GM12878 (cell line): ENCODE measurements around the gene TMX3. TPM values are rescaled to one million over a fixed set of nuclear protein-coding genes. Genes with fewer than 3 reads are reported as not detected.

Experiments
- ATAC-seq: fragments of 200-7000 bp; cut with Tn5 transposase; 3 replicates; pipeline ENCODE4 v1.9.1; 2020; ENCODE audit warnings: mild to moderate bottlenecking, moderate library complexity
- BruUV-seq: library from RNA; stranded (reverse); fragments of 400-500 nt; replicated peaks from 2 replicates; lab custom pipeline; 2021; lab: Mats Ljungman, UMichigan
- CTCF ChIA-PET: fragments of 300-600 bp; sonication (Branson Sonifier 250); formaldehyde crosslinking; extraction: SDS; loops from one replicate; lab custom pipeline; 2021; ENCODE audit warnings: inconsistent platforms; lab: Yijun Ruan, JAX
- POLR2A ChIA-PET: fragments of 350-600 bp; formaldehyde crosslinking; extraction: SDS; loops from one replicate; lab custom pipeline; 2021; ENCODE audit warnings: inconsistent platforms; lab: Charles Lee
- RAD21 ChIA-PET: fragments of 300-600 bp; sonication (Branson Sonifier 250); formaldehyde crosslinking; loops from one replicate; lab custom pipeline; 2023; ENCODE audit warnings: antibody characterized with exemption; ENCODE audit not compliant: unreplicated experiment; lab: Charles Lee
- SMC1A ChIA-PET: fragments of 300-600 bp; sonication (Branson Sonifier 250); formaldehyde crosslinking; loops from one replicate; lab custom pipeline; 2023; ENCODE audit not compliant: unreplicated experiment, uncharacterized antibody; lab: Charles Lee
- DNase-seq: peaks from one replicate; pipeline ENCODE4 v3.0.0-alpha.2; 2011; ENCODE audit warnings: low read depth, low spot score
- FAIRE-seq: peaks from 3 replicates; lab custom pipeline; 2011; peaks lifted over from hg19 to GRCh38; lab: Jason Lieb, UNC
- H2AFZ ChIP-seq: 2 replicates; pipeline ENCODE4 v1.6.0; 2011; ENCODE audit warnings: low read depth, low read length, control low read depth; ENCODE audit not compliant: control insufficient read depth
- H3K27ac ChIP-seq: 2 replicates; pipeline ENCODE4 v1.5.1; 2011; ENCODE audit warnings: control low read depth; ENCODE audit not compliant: control insufficient read depth, insufficient read depth
- H3K27me3 ChIP-seq, 2 experiments: replicated peaks in 1 of 2; 2 replicates each; pipeline versions ENCODE4 v1.6.0 to v1.6.1; 2011; ENCODE audit warnings: low read length in 1 of 2; ENCODE audit not compliant: control insufficient read depth in 2 of 2, insufficient read depth in 2 of 2
- H3K36me3 ChIP-seq, 2 experiments: 2 replicates each; pipeline ENCODE4 v1.5.1; 2011; ENCODE audit warnings: low read length in 1 of 2; ENCODE audit not compliant: control insufficient read depth in 2 of 2, insufficient read depth in 2 of 2
- H3K4me1 ChIP-seq: 2 replicates; pipeline ENCODE4 v1.6.1; 2011; ENCODE audit warnings: mild to moderate bottlenecking, low read length, moderate library complexity, mixed read lengths; ENCODE audit not compliant: control insufficient read depth, insufficient read depth
- H3K4me2 ChIP-seq: 2 replicates; pipeline ENCODE4 v1.6.0; 2011; ENCODE audit warnings: control low read depth; ENCODE audit not compliant: control insufficient read depth, insufficient read depth
- H3K4me3 ChIP-seq: fragments of 200-600 bp; sonication (generic); 2 replicates; pipeline ENCODE4 v1.5.1; 2016
- H3K79me2 ChIP-seq: 2 replicates; pipeline ENCODE4 v1.6.0; 2011; ENCODE audit warnings: low read length; ENCODE audit not compliant: control insufficient read depth, insufficient read depth
- H3K9ac ChIP-seq: 2 replicates; pipeline ENCODE4 v1.8.0; 2011; ENCODE audit warnings: low read length, control low read depth, mixed read lengths; ENCODE audit not compliant: control insufficient read depth, insufficient read depth
- H3K9me3 ChIP-seq: replicated peaks from 3 replicates; pipeline ENCODE4 v1.5.1; 2011; ENCODE audit warnings: mild to moderate bottlenecking, low read length; ENCODE audit not compliant: control insufficient read depth, insufficient read depth
- H4K20me1 ChIP-seq: 2 replicates; pipeline ENCODE4 v1.6.0; 2011; ENCODE audit not compliant: control insufficient read depth, insufficient read depth
- BHLHE40 ChIP-seq, 2 experiments: fragments of 450-650 bp in 1 of 2; IDR thresholded peaks; 2 replicates each; pipeline ENCODE4 v1.6.1; 2011 to 2017; ENCODE audit warnings: low read depth in 2 of 2, borderline replicate concordance in 1 of 2, improper control_type of control experiment in 1 of 2, low read length in 1 of 2, mild to moderate bottlenecking in 1 of 2
- FOXK2 ChIP-seq: fragments of 450-650 bp; IDR thresholded peaks from 2 replicates; pipeline ENCODE4 v1.6.1; 2017; ENCODE audit warnings: mild to moderate bottlenecking, moderate library complexity
- KAT2A ChIP-seq: conservative IDR thresholded peaks from 2 replicates; pipeline ENCODE4 v1.6.1; 2011; ENCODE audit warnings: low read depth, low read length; ENCODE audit not compliant: control insufficient read depth
- MEF2B ChIP-seq: fragments of 450-650 bp; IDR thresholded peaks from 2 replicates; pipeline ENCODE4 v1.6.1; 2018; ENCODE audit warnings: mild to moderate bottlenecking, moderate library complexity; ENCODE audit not compliant: partially characterized antibody, poor library complexity, severe bottlenecking
- WGBS: methylation state at CpG from one replicate; pipeline ENCODE4 v1.1.6; 2016; ENCODE audit warnings: low lambda C conversion rate; ENCODE audit not compliant: insufficient replicate concordance, insufficient coverage; ENCODE audit errors: missing lambda C conversion rate; 5-methylcytosine and 5-hydroxymethylcytosine counted together
- in situ Hi-C: fragments of 300-500 bp; cut with MboI; formaldehyde crosslinking; loops from 9 replicates; pipeline ENCODE4 v1.14.3; 2018; ENCODE audit warnings: mixed read lengths
- intact Hi-C: fragments of 100-400 bp; cut with micrococcal nuclease; formaldehyde crosslinking; loops from one replicate; pipeline ENCODE4 v1.14.2; 2022; ENCODE audit not compliant: unreplicated experiment
- polyA plus RNA-seq, 11 experiments: library from polyadenylated mRNA; depleted of rRNA in 4 of 11; unstranded in 6 of 11; stranded (reverse) in 5 of 11; fragments of >200 nt; fragmentation: Nextera tagmentation in 4 of 11; fragmentation: Illumina TruSeq in 1 of 11; extraction: Ambion mirVana in 4 of 11; extraction: Trizol in 1 of 11; gene quantifications; 1 replicate in 1 of 11; 2 replicates in 10 of 11; pipeline versions ENCODE4 v1.2.1 to v1.2.3, GENCODE V29; 2011 to 2016; ENCODE audit warnings: inconsistent platforms in 2 of 11, missing spikeins in 2 of 11, low read depth in 1 of 11
- total RNA-seq, 4 experiments: library from RNA; depleted of rRNA in 3 of 4; stranded (reverse); fragments of >200 nt in 3 of 4; fragmentation: Illumina TruSeq in 1 of 4; extraction: Trizol in 1 of 4; gene quantifications; 2 replicates each; pipeline versions ENCODE4 v1.2.1 to v1.2.3, GENCODE V29; 2013 to 2021
- TF ChIP-seq, protein P1 (sequence below): fragments of 450-650 bp; IDR thresholded peaks from 2 replicates; pipeline ENCODE4 v1.6.1; 2018; ENCODE audit warnings: mild to moderate bottlenecking, low read depth, moderate library complexity; ENCODE audit not compliant: partially characterized antibody
- TF ChIP-seq, protein P2 (sequence below): fragments of 150-350 bp; IDR thresholded peaks from 2 replicates; pipeline ENCODE4 v1.6.1; 2016; ENCODE audit warnings: low read depth, low read length
- TF ChIP-seq, protein P3 (sequence below): fragments of 450-650 bp; conservative IDR thresholded peaks from 2 replicates; pipeline ENCODE4 v1.6.1; 2017; ENCODE audit warnings: mild to moderate bottlenecking, moderate library complexity

TMX3 gene
- total and polyA plus RNA-seq, 10 of the 15 experiments (the other 5 are each of a cell fraction or from before 2014, with no cell fraction given) = 14.2 to 85.6 (median 29.7) TPM

DNA sequence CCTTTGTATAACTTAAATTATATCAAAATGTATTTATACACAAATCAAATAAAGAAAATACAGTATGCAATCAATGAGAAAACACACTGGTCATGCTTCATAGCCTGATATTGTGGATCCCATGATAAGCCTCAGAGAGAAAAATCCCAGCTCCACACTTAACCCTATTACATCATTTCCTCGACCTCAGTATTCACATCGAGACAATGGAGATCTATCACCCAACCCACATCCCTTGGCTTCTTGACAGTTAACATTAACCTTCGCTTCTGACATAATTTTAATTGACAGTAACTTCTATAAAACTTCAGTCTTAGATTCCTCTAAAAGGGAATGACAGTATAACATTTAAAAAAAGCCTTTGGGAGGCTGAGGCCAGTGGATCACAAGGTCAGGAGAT, 11.6 kb downstream of the TMX3 start:
- DNase-seq (no peak), ATAC-seq (no peak), FAIRE-seq (no peak)
- H3K4me3 ChIP-seq = no peak overlapping the region
- no TSS peak for BruUV-seq
- no peak overlapping the region for H3K27ac ChIP-seq
- H3K36me3 ChIP-seq = peaks cover 0 to 15% of the 10 kb centered on the region in 2 experiments; a peak in 2 of 4 replicates
- no peak overlapping the region for H3K9ac ChIP-seq
- no peaks in the 10 kb centered on the region for H3K27me3 ChIP-seq
- ChIA-PET CTCF (no interaction called here), RAD21 (no interaction called here), POLR2A (no interaction called here), SMC1A (interaction anchor here (2.0 kb wide), 1 partner anchor 14 kb away, joined by 4 read pairs; no protein-coding TSS in a partner anchor)
- no peaks in the 10 kb centered on the region for H3K9me3 ChIP-seq
- in situ Hi-C loops (no loop called here), intact Hi-C loops (no loop called here)
- H3K4me2 ChIP-seq = no peak overlapping the region
- no peaks in the 10 kb centered on the region; the same call in 1 of the 2 replicates for H3K79me2 ChIP-seq
- H2AFZ ChIP-seq = no peak overlapping the region
- H4K20me1 ChIP-seq = no peaks in the 10 kb centered on the region
- H3K4me1 ChIP-seq = no peaks in the 10 kb centered on the region
- WGBS = 99% methylated on average over 3 of the region's 3 CpGs
- no peak for TF ChIP-seq BHLHE40 (IDR thresholded peaks at IDR 0.05; ENCODE audit: borderline replicate concordance in 1 of 2, low read depth in 2 of 2, low read length in 1 of 2)
- TF ChIP-seq, protein P1, sequence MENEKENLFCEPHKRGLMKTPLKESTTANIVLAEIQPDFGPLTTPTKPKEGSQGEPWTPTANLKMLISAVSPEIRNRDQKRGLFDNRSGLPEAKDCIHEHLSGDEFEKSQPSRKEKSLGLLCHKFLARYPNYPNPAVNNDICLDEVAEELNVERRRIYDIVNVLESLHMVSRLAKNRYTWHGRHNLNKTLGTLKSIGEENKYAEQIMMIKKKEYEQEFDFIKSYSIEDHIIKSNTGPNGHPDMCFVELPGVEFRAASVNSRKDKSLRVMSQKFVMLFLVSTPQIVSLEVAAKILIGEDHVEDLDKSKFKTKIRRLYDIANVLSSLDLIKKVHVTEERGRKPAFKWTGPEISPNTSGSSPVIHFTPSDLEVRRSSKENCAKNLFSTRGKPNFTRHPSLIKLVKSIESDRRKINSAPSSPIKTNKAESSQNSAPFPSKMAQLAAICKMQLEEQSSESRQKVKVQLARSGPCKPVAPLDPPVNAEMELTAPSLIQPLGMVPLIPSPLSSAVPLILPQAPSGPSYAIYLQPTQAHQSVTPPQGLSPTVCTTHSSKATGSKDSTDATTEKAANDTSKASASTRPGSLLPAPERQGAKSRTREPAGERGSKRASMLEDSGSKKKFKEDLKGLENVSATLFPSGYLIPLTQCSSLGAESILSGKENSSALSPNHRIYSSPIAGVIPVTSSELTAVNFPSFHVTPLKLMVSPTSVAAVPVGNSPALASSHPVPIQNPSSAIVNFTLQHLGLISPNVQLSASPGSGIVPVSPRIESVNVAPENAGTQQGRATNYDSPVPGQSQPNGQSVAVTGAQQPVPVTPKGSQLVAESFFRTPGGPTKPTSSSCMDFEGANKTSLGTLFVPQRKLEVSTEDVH = no peak
- no peak for TF ChIP-seq MEF2B
- TF ChIP-seq, protein P2, sequence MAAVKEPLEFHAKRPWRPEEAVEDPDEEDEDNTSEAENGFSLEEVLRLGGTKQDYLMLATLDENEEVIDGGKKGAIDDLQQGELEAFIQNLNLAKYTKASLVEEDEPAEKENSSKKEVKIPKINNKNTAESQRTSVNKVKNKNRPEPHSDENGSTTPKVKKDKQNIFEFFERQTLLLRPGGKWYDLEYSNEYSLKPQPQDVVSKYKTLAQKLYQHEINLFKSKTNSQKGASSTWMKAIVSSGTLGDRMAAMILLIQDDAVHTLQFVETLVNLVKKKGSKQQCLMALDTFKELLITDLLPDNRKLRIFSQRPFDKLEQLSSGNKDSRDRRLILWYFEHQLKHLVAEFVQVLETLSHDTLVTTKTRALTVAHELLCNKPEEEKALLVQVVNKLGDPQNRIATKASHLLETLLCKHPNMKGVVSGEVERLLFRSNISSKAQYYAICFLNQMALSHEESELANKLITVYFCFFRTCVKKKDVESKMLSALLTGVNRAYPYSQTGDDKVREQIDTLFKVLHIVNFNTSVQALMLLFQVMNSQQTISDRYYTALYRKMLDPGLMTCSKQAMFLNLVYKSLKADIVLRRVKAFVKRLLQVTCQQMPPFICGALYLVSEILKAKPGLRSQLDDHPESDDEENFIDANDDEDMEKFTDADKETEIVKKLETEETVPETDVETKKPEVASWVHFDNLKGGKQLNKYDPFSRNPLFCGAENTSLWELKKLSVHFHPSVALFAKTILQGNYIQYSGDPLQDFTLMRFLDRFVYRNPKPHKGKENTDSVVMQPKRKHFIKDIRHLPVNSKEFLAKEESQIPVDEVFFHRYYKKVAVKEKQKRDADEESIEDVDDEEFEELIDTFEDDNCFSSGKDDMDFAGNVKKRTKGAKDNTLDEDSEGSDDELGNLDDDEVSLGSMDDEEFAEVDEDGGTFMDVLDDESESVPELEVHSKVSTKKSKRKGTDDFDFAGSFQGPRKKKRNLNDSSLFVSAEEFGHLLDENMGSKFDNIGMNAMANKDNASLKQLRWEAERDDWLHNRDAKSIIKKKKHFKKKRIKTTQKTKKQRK = no peak
- TF ChIP-seq FOXK2 = no peak
- TF ChIP-seq, protein P3, sequence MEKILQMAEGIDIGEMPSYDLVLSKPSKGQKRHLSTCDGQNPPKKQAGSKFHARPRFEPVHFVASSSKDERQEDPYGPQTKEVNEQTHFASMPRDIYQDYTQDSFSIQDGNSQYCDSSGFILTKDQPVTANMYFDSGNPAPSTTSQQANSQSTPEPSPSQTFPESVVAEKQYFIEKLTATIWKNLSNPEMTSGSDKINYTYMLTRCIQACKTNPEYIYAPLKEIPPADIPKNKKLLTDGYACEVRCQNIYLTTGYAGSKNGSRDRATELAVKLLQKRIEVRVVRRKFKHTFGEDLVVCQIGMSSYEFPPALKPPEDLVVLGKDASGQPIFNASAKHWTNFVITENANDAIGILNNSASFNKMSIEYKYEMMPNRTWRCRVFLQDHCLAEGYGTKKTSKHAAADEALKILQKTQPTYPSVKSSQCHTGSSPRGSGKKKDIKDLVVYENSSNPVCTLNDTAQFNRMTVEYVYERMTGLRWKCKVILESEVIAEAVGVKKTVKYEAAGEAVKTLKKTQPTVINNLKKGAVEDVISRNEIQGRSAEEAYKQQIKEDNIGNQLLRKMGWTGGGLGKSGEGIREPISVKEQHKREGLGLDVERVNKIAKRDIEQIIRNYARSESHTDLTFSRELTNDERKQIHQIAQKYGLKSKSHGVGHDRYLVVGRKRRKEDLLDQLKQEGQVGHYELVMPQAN = no peak
- TF ChIP-seq KAT2A = no peak
